ENCODE measurements around the gene DOK7.

GRCh38 chr4:3524349-3524748 is 61.2 kb downstream of the DOK7 start:
- no peak for TF ChIP-seq POLR2A (IDR thresholded peaks at IDR 0.05)
- no peak for TF ChIP-seq CTCF (IDR thresholded peaks at IDR 0.05)

Measured in breast epithelium (tissue), 3 donors.